ENCODE measurements around the gene ZNRD2.

DNA sequence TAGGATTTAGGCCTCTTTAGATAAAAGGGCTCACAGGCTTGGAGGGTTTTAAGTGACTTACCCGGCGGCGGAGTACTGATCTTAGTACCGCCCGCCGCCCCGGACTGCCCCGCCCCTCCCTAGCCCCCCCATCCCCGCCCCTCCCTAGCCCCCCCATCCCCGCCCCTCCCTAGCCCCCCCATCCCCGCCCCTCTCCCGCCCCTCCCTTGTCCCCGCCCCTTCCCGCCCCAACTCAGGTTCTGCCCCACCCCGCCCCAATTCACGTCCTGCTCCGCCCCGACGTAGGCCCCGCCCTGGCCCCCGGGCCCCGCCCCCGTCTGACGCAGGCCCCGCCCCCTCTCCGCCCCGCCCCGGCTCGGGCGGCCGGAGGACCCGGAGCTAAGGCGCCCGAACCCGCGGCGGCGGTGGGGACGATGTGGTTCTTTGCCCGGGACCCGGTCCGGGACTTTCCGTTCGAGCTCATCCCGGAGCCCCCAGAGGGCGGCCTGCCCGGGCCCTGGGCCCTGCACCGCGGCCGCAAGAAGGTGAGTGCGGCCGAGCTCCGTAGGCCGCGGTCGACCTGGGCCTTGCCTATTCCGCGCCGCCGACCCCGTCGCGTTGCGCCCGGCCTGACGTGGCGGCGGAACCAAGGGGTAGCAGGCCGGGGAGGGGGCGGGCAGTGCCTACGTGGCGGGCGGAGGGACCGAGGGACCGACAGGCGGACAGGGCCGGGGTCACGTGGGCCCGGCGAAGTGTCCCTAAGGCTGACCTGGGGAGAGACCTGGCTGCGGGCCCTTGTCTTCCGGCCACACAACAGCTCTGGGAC is 45.3 kb upstream of the ZNRD2 start, which contains the start of gene SCYL1:
- TF ChIP-seq, protein P1, sequence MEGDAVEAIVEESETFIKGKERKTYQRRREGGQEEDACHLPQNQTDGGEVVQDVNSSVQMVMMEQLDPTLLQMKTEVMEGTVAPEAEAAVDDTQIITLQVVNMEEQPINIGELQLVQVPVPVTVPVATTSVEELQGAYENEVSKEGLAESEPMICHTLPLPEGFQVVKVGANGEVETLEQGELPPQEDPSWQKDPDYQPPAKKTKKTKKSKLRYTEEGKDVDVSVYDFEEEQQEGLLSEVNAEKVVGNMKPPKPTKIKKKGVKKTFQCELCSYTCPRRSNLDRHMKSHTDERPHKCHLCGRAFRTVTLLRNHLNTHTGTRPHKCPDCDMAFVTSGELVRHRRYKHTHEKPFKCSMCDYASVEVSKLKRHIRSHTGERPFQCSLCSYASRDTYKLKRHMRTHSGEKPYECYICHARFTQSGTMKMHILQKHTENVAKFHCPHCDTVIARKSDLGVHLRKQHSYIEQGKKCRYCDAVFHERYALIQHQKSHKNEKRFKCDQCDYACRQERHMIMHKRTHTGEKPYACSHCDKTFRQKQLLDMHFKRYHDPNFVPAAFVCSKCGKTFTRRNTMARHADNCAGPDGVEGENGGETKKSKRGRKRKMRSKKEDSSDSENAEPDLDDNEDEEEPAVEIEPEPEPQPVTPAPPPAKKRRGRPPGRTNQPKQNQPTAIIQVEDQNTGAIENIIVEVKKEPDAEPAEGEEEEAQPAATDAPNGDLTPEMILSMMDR (IDR thresholded peaks at IDR 0.05; ENCODE audit: low read length) = no peak
- no peak for TF ChIP-seq EZH2 (optimal IDR thresholded peaks at IDR 0.05; ENCODE audit: low read depth, low read length)
